G401 (cell line): ENCODE results near the gene MAPK10. TPM values are rescaled to one million over a fixed set of nuclear protein-coding genes. Genes with fewer than 3 reads are reported as not detected.
"Not testable (repeated sequence)": the region's sequence is repeated elsewhere in the genome, so short reads cannot be mapped to it uniquely, and the experiment has no call there.

Experiments used
- DNase-seq: peaks from one replicate; pipeline ENCODE4 v3.0.0-alpha.2; 2015; ENCODE audit warnings: low spot score
- in situ Hi-C: cut with HindIII; loops from 2 replicates; pipeline ENCODE4 v1.10.0; 2016; ENCODE audit warnings: low sequenced_read_pairs, mixed read lengths
- total RNA-seq: library from RNA; depleted of rRNA; stranded (reverse); fragments of >200 nt; shearing (Covaris generic); gene quantifications from 2 replicates; pipeline ENCODE4 v1.2.3, GENCODE V29; 2014

Gene MAPK10
- total RNA-seq, 1 experiment from 2014 or later, result 0.78 TPM

- in situ Hi-C loops, result no loop called here
- DNase-seq, result no peak
Observed at GRCh38 chr4:86354390-86354789, 5.5 kb downstream of the MAPK10 start.

GRCh38 chr4:86346320-86346719 lies 13.5 kb downstream of the MAPK10 start:
- in situ Hi-C loops, result no loop called here
- no peak for DNase-seq

GRCh38 chr4:86344127-86344526 lies 15.7 kb downstream of the MAPK10 start:
- in situ Hi-C loops, result no loop called here
- DNase-seq, result no peak

GRCh38 chr4:86338989-86339388 lies 20.9 kb downstream of the MAPK10 start:
- in situ Hi-C loops, result no loop called here
- DNase-seq, result no peak

- no peak for DNase-seq
- in situ Hi-C loops, result no loop called here
Observed at GRCh38 chr4:86338521-86338920, 21.3 kb downstream of the MAPK10 start.

GRCh38 chr4:86334020-86334750 lies 25.7 kb downstream of the MAPK10 start:
- in situ Hi-C loops, result no loop called here

GRCh38 chr4:86333236-86333635 lies 26.6 kb downstream of the MAPK10 start:
- in situ Hi-C loops, result no loop called here
- DNase-seq, result peak; percentile 36

More at GRCh38 chr4:86334020-86334750, 25.7 kb downstream of the MAPK10 start:
- DNase-seq, result peak; percentile 40

- peak; percentile 74 for DNase-seq
- in situ Hi-C loops, result no loop called here
Observed at GRCh38 chr4:86330961-86331742, 28.7 kb downstream of the MAPK10 start.

GRCh38 chr4:86330411-86330810 lies 29.4 kb downstream of the MAPK10 start:
- in situ Hi-C loops, DNase-seq: not testable (repeated sequence)

- in situ Hi-C loops, result no loop called here
- DNase-seq, result peak; percentile 80
Observed at GRCh38 chr4:86329431-86329830, 30.4 kb downstream of the MAPK10 start.

- in situ Hi-C loops, result no loop called here
- no peak for DNase-seq
Observed at GRCh38 chr4:86326400-86326799, 33.5 kb downstream of the MAPK10 start.

- no peak for DNase-seq
- in situ Hi-C loops, result no loop called here
Observed at GRCh38 chr4:86319390-86319789, 40.5 kb downstream of the MAPK10 start.

- DNase-seq, result no peak
- in situ Hi-C loops, result no loop called here
Observed at GRCh38 chr4:86315579-86315978, 44.3 kb downstream of the MAPK10 start.

- DNase-seq, result no peak
- in situ Hi-C loops, result no loop called here
Observed at GRCh38 chr4:86313656-86314055, 46.2 kb downstream of the MAPK10 start.

- in situ Hi-C loops, result no loop called here
- DNase-seq, result no peak
Observed at GRCh38 chr4:86307432-86307831, 52.4 kb downstream of the MAPK10 start.

GRCh38 chr4:86306816-86307215 lies 53.0 kb downstream of the MAPK10 start:
- DNase-seq, result no peak
- in situ Hi-C loops, result no loop called here

GRCh38 chr4:86302830-86303229 lies 57.0 kb downstream of the MAPK10 start:
- in situ Hi-C loops, result no loop called here
- DNase-seq, result peak; percentile 22

GRCh38 chr4:86302251-86302650 lies 57.6 kb downstream of the MAPK10 start:
- DNase-seq, result peak; percentile 99
- in situ Hi-C loops, result no loop called here

- no peak for DNase-seq
- in situ Hi-C loops, result no loop called here
Observed at GRCh38 chr4:86300516-86300915, 59.3 kb downstream of the MAPK10 start.

- in situ Hi-C loops, result no loop called here
- DNase-seq, result no peak
Observed at GRCh38 chr4:86296865-86297264, 63.0 kb downstream of the MAPK10 start.

- in situ Hi-C loops, result no loop called here
- DNase-seq, result no peak
Observed at GRCh38 chr4:86294883-86295282, 65.0 kb downstream of the MAPK10 start.
